K562 (cell line): Measurements from ENCODE around the gene ZNF699. TPM values are rescaled to one million over a fixed set of nuclear protein-coding genes. Genes with fewer than 3 reads are reported as not detected.

Source experiments
- ATAC-seq: fragments of 200-7000 bp; cut with Tn5 transposase; 3 replicates; pipeline ENCODE4 v1.9.1; 2020; ENCODE audit warnings: moderate library complexity
- BruUV-seq: library from RNA; stranded (reverse); fragments of 400-500 nt; replicated peaks from 2 replicates; lab custom pipeline; 2021; lab: Mats Ljungman, UMichigan
- CTCF ChIA-PET: fragments of 300-600 bp; formaldehyde crosslinking; extraction: SDS; loops from one replicate; lab custom pipeline; 2021; ENCODE audit warnings: low intra/inter-chr PET ratio; lab: Yijun Ruan, JAX
- POLR2A ChIA-PET: fragments of 300-600, 350-650 bp; sonication (Branson Sonifier 250); formaldehyde crosslinking; extraction: SDS; loops from one replicate; lab custom pipeline; 2021; ENCODE audit warnings: antibody characterized with exemption, inconsistent platforms; lab: Yijun Ruan, JAX
- DNase-seq, 4 experiments: peaks; one replicate each; pipeline versions ENCODE4 v3.0.0 to v3.0.0-alpha.2; 2011 to 2018; ENCODE audit warnings: low spot score in 3 of 4, mixed read lengths in 3 of 4; ENCODE audit errors: extremely low read depth in 1 of 4
- FAIRE-seq: peaks from 2 replicates; lab custom pipeline; 2011; peaks lifted over from hg19 to GRCh38; lab: Jason Lieb, UNC
- H2AFZ ChIP-seq: 2 replicates; pipeline ENCODE4 v1.6.0; 2011; ENCODE audit warnings: low read depth, low read length, control low read depth, inconsistent platforms
- H3K27ac ChIP-seq: fragments of 200-600 bp; 3 replicates; pipeline ENCODE4 v1.8.0; 2011; ENCODE audit warnings: low read depth, mild to moderate bottlenecking, control low read depth, inconsistent platforms, low read length, moderate library complexity, mixed read lengths; ENCODE audit errors: extremely low read depth
- H3K27me3 ChIP-seq, 2 experiments: fragments of 300-600 bp in 1 of 2; 2 replicates in 1 of 2; 3 replicates in 1 of 2; pipeline versions ENCODE4 v1.6.0 to v1.8.0; 2011; ENCODE audit warnings: inconsistent platforms in 2 of 2, low read length in 2 of 2, mild to moderate bottlenecking in 1 of 2, mixed read lengths in 1 of 2, moderate library complexity in 1 of 2; ENCODE audit not compliant: control insufficient read depth in 2 of 2, insufficient read depth in 2 of 2
- H3K36me3 ChIP-seq: fragments of 300-600 bp; 3 replicates; pipeline ENCODE4 v1.8.0; 2011; ENCODE audit warnings: mild to moderate bottlenecking, low read length, inconsistent platforms; ENCODE audit not compliant: control insufficient read depth, insufficient read depth
- H3K4me1 ChIP-seq, 2 experiments: fragments of 200-600 bp in 1 of 2; replicated peaks in 1 of 2; 2 replicates in 1 of 2; 3 replicates in 1 of 2; pipeline versions ENCODE4 v1.5.1 to v1.8.0; 2011; ENCODE audit warnings: inconsistent platforms in 2 of 2, low read length in 2 of 2, mild to moderate bottlenecking in 1 of 2, mixed read lengths in 1 of 2, moderate library complexity in 1 of 2; ENCODE audit not compliant: control insufficient read depth in 2 of 2, insufficient read depth in 2 of 2
- H3K4me2 ChIP-seq: 2 replicates; pipeline ENCODE4 v1.6.1; 2011; ENCODE audit warnings: low read length, control low read depth, inconsistent platforms, mixed read lengths; ENCODE audit not compliant: insufficient read depth
- H3K4me3 ChIP-seq: fragments of 200-600 bp; sonication (generic), shearing (Covaris generic); 2 replicates; pipeline ENCODE4 v1.5.1; 2016; ENCODE audit warnings: control low read depth, inconsistent platforms
- H3K79me2 ChIP-seq: fragments of 200-600 bp; 3 replicates; pipeline ENCODE4 v1.8.0; 2011; ENCODE audit warnings: low read length, inconsistent platforms; ENCODE audit not compliant: control insufficient read depth, insufficient read depth
- H3K9ac ChIP-seq, 2 experiments: 2 replicates each; pipeline versions ENCODE4 v1.6.0 to v1.6.1; 2011; ENCODE audit warnings: low read depth in 2 of 2, low read length in 2 of 2, control low read depth in 1 of 2, inconsistent platforms in 1 of 2, mild to moderate bottlenecking in 1 of 2, mixed read lengths in 1 of 2; ENCODE audit not compliant: insufficient read depth in 1 of 2
- H3K9me1 ChIP-seq: one replicate; pipeline ENCODE4 v1.6.0; 2011; ENCODE audit warnings: inconsistent platforms, mild to moderate bottlenecking, low read length, moderate library complexity; ENCODE audit not compliant: control insufficient read depth, insufficient read depth
- H3K9me3 ChIP-seq: replicated peaks from 2 replicates; pipeline ENCODE4 v1.5.1; 2011; ENCODE audit warnings: low read depth, low read length, inconsistent platforms; ENCODE audit not compliant: control insufficient read depth, insufficient read depth
- H4K20me1 ChIP-seq: replicated peaks from 2 replicates; pipeline ENCODE4 v1.6.1; 2011; ENCODE audit warnings: low read length, inconsistent platforms, mixed read lengths; ENCODE audit not compliant: control insufficient read depth, insufficient read depth
- AFF1 ChIP-seq, 2 experiments: fragments of 450-650 bp; IDR thresholded peaks; 2 replicates each; pipeline ENCODE4 v1.6.1; 2018; ENCODE audit warnings: mild to moderate bottlenecking in 2 of 2, low read depth in 1 of 2; ENCODE audit not compliant: partially characterized antibody in 2 of 2
- HDAC6 ChIP-seq: IDR thresholded peaks from 2 replicates; pipeline ENCODE4 v1.6.1; 2012; ENCODE audit warnings: low read depth, mild to moderate bottlenecking, control low read depth, inconsistent platforms, low read length, moderate library complexity
- NFYB ChIP-seq: IDR thresholded peaks from 2 replicates; pipeline ENCODE4 v1.6.1; 2011; ENCODE audit warnings: mild to moderate bottlenecking, moderate library complexity; ENCODE audit not compliant: insufficient read length; ENCODE audit errors: extremely low read depth
- WGBS: fragments of 100-300 bp; shearing (Covaris generic); methylation state at CpG from one replicate; pipeline ENCODE4 v1.1.6; 2016; ENCODE audit warnings: low coverage, mixed read lengths; ENCODE audit not compliant: insufficient coverage; ENCODE audit errors: missing lambda C conversion rate; 5-methylcytosine and 5-hydroxymethylcytosine counted together
- in situ Hi-C: fragments of 300-500 bp; cut with MboI; formaldehyde crosslinking; loops from 4 replicates; pipeline ENCODE4 v1.15.0; 2018; ENCODE audit warnings: inconsistent platforms, mixed read lengths
- intact Hi-C: fragments of 100-400 bp; cut with micrococcal nuclease; formaldehyde crosslinking; loops from 2 replicates; pipeline ENCODE4 v1.14.2; 2022
- polyA plus RNA-seq, 8 experiments: library from polyadenylated mRNA; depleted of rRNA in 4 of 8; stranded (reverse) in 5 of 8; unstranded in 3 of 8; fragments of >200 nt; fragmentation: Nextera tagmentation in 2 of 8; fragmentation: Illumina TruSeq in 1 of 8; extraction: Ambion mirVana in 2 of 8; extraction: Trizol in 1 of 8; gene quantifications; 2 replicates each; pipeline versions ENCODE4 v1.2.1 to v1.2.3, GENCODE V29; 2011 to 2014; ENCODE audit warnings: inconsistent platforms in 1 of 8, missing spikeins in 1 of 8
- total RNA-seq, 7 experiments: library from RNA; depleted of rRNA in 6 of 7; stranded (reverse); fragments of >200 nt in 6 of 7; fragmentation: Illumina TruSeq in 2 of 7; extraction: Trizol in 2 of 7; gene quantifications; 2 replicates each; pipeline versions ENCODE4 v1.2.1 to v1.2.3, GENCODE V29; 2011 to 2021; ENCODE audit warnings: low replicate concordance in 1 of 7
- TF ChIP-seq, protein P1 (sequence below): fragments of 250-450 bp; sonication (Bioruptor Pico); IDR thresholded peaks from 2 replicates; pipeline ENCODE4 v1.5.0; 2021; ENCODE audit warnings: mild to moderate bottlenecking, moderate library complexity
- TF ChIP-seq, protein P2 (sequence below), 2 experiments: fragments of 450-650 bp in 1 of 2; IDR thresholded peaks; 2 replicates each; pipeline ENCODE4 v1.6.1; 2011 to 2017; ENCODE audit warnings: low read depth in 2 of 2, antibody characterized with exemption in 1 of 2, borderline replicate concordance in 1 of 2, low read length in 1 of 2, mild to moderate bottlenecking in 1 of 2, mixed read lengths in 1 of 2; ENCODE audit not compliant: control insufficient read depth in 1 of 2
- TF ChIP-seq, protein P3 (sequence below): fragments of 200-800 bp; sonication (Bioruptor generic); IDR thresholded peaks from 2 replicates; pipeline ENCODE4 v1.6.1; 2017; ENCODE audit warnings: missing genetic modification characterization, missing compliant biosample characterization

Gene ZNF699
- total and polyA plus RNA-seq, 9 of the 15 experiments (the other 6 are each of a cell fraction or from before 2014, with no cell fraction given) = 0.08 to 4.1 (median 3.1) TPM

- Histone ChIP-seq H3K4me1 (no peaks in the 10 kb centered on the region), H3K9ac (no peak overlapping the region), H3K27ac (no peak overlapping the region), H3K9me1 (no peaks in the 10 kb centered on the region), H3K79me2 (no peaks in the 10 kb centered on the region), H3K4me2 (no peak overlapping the region), H3K9me3 (peaks cover 1% of the 10 kb centered on the region; the same call in 1 of the 2 replicates), H3K4me3 (no peak overlapping the region), H4K20me1 (no peaks in the 10 kb centered on the region), H2AFZ (no peak overlapping the region), H3K36me3 (peaks cover 20% of the 10 kb centered on the region; the same call in 1 of the 3 replicates), H3K27me3 (no peaks in the 10 kb centered on the region)
- 75% methylated on average over 2 of the region's 2 CpGs for WGBS
- DNase-seq (no peak), ATAC-seq (no peak), FAIRE-seq (no peak)
- POLR2A ChIA-PET = no interaction called here
- intact Hi-C loops = no loop called here
- in situ Hi-C loops = no loop called here
- no TSS peak for BruUV-seq
- CTCF ChIA-PET = no interaction called here
- no peak for TF ChIP-seq NFYB
- TF ChIP-seq, protein P1, sequence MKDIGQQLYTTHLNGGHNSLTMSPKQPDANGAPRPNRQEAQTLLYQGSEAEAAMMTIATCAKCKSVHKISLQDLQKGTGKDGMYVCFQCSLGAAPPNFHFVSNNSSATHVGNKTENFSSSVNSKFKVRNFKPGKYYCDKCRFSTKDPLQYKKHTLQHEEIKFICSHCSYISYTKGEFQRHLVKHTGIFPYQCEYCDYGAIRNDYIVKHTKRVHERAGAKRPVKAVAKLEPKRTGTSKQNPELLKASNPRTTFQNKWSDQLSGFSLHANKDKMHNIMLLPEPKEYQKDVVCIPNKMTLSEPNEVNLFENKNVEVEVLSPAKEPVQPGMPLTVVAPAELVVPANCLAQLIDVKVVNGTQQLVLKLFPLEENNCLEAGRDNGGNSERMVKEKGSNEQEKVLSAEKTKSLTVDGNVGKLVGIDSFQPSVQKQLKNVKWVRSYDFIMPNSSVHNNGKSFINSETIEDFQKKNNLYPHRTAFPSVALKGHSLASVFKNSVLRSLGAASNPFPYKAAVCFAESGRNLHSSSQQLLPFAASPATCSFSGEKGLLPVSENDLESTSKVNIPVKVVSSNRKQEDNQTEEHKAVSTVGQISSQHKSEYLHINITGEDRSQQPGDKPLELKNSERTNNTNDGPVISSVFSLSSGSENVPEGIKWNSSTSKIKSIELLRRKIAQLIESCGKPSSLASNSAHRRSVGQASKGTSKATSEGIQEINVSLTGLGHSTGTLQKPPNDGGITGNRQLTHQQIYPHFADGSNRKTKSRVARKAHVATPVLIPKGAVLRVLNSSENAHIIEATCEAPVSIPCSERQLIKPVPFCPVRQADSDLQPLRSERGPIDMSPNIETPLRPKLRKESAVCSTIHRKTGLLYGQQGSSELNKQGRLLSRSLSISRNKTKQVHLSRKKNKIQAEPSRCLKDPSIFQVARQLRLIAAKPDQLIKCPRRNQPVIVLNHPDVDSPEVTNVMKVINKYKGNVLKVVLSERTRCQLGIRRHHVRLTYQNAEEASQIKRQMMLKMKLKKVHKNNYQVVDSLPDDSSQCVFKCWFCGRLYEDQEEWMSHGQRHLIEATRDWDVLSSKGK (CRISPR knock-in tag) = no peak
- no peak for TF ChIP-seq HDAC6
- TF ChIP-seq, protein P2, sequence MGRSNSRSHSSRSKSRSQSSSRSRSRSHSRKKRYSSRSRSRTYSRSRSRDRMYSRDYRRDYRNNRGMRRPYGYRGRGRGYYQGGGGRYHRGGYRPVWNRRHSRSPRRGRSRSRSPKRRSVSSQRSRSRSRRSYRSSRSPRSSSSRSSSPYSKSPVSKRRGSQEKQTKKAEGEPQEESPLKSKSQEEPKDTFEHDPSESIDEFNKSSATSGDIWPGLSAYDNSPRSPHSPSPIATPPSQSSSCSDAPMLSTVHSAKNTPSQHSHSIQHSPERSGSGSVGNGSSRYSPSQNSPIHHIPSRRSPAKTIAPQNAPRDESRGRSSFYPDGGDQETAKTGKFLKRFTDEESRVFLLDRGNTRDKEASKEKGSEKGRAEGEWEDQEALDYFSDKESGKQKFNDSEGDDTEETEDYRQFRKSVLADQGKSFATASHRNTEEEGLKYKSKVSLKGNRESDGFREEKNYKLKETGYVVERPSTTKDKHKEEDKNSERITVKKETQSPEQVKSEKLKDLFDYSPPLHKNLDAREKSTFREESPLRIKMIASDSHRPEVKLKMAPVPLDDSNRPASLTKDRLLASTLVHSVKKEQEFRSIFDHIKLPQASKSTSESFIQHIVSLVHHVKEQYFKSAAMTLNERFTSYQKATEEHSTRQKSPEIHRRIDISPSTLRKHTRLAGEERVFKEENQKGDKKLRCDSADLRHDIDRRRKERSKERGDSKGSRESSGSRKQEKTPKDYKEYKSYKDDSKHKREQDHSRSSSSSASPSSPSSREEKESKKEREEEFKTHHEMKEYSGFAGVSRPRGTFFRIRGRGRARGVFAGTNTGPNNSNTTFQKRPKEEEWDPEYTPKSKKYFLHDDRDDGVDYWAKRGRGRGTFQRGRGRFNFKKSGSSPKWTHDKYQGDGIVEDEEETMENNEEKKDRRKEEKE (IDR thresholded peaks at IDR 0.05; ENCODE audit: borderline replicate concordance in 1 of 2, control insufficient read depth in 1 of 2, low read depth in 2 of 2, low read length in 1 of 2) = no peak
- TF ChIP-seq AFF1 (IDR thresholded peaks at IDR 0.05; ENCODE audit: low read depth in 1 of 2, partially characterized antibody in 2 of 2) = no peak
- TF ChIP-seq, protein P3, sequence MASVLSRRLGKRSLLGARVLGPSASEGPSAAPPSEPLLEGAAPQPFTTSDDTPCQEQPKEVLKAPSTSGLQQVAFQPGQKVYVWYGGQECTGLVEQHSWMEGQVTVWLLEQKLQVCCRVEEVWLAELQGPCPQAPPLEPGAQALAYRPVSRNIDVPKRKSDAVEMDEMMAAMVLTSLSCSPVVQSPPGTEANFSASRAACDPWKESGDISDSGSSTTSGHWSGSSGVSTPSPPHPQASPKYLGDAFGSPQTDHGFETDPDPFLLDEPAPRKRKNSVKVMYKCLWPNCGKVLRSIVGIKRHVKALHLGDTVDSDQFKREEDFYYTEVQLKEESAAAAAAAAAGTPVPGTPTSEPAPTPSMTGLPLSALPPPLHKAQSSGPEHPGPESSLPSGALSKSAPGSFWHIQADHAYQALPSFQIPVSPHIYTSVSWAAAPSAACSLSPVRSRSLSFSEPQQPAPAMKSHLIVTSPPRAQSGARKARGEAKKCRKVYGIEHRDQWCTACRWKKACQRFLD (CRISPR knock-in tag) = no peak
Observed at GRCh38 chr19:9296336-9296735, 13.3 kb downstream of the ZNF699 start.
